Activated CD4-positive, alpha-beta T cell treated with anti-CD3 and anti-CD28 coated beads, Interleukin-2, Interleukin-4, amounts not matched to agents 100 ng/mL and 50 ng/mL, durations not matched to agents 16 hours and 8 hours (primary cell): ENCODE measurements around the gene ANKFN1.

Source experiments
- DNase-seq: peaks from one replicate; pipeline ENCODE4 v3.0.0-alpha.2; 2020; ENCODE audit warnings: low spot score

The ANKFN1 gene

GRCh38 chr17:56505154-56505756, 352.0 kb downstream of the ANKFN1 start:
- no peak for DNase-seq

- no peak for DNase-seq
Observed at GRCh38 chr17:56506349-56506748, 353.1 kb downstream of the ANKFN1 start.

GRCh38 chr17:56510554-56511342, 357.5 kb downstream of the ANKFN1 start:
- no peak for DNase-seq

GRCh38 chr17:56514264-56514663, 361.0 kb downstream of the ANKFN1 start:
- no peak for DNase-seq

GRCh38 chr17:56514899-56515298, 361.6 kb downstream of the ANKFN1 start:
- DNase-seq = no peak

GRCh38 chr17:56521414-56522141, 368.3 kb downstream of the ANKFN1 start:
- no peak for DNase-seq

- DNase-seq = no peak
Observed at GRCh38 chr17:56523042-56523441, 369.8 kb downstream of the ANKFN1 start.

- DNase-seq = no peak
Observed at GRCh38 chr17:56528696-56529095, 375.4 kb downstream of the ANKFN1 start.

- DNase-seq = no peak
Observed at GRCh38 chr17:56532926-56533325, 379.7 kb downstream of the ANKFN1 start.

- no peak for DNase-seq
Observed at GRCh38 chr17:56536766-56537165, 383.5 kb downstream of the ANKFN1 start.

GRCh38 chr17:56540836-56541235, 387.6 kb downstream of the ANKFN1 start:
- no peak for DNase-seq

- no peak for DNase-seq
Observed at GRCh38 chr17:56543280-56543679, 390.0 kb downstream of the ANKFN1 start.

- DNase-seq = no peak
Observed at GRCh38 chr17:56545106-56545505, 391.8 kb downstream of the ANKFN1 start.

GRCh38 chr17:56545930-56546329, 392.7 kb downstream of the ANKFN1 start:
- DNase-seq = no peak

GRCh38 chr17:56548661-56549060, 395.4 kb downstream of the ANKFN1 start:
- DNase-seq = no peak

- no peak for DNase-seq
Observed at GRCh38 chr17:56549501-56549900, 396.2 kb downstream of the ANKFN1 start.

- DNase-seq = no peak
Observed at GRCh38 chr17:56557682-56558081, 404.4 kb downstream of the ANKFN1 start.

- DNase-seq = no peak
Observed at GRCh38 chr17:56558088-56558487, 404.8 kb downstream of the ANKFN1 start.
